ENCODE measurements around the gene REL.
"Not testable (repeated sequence)": the region's sequence is repeated elsewhere in the genome, so short reads cannot be mapped to it uniquely, and the experiment has no call there.

Gene REL

DNA sequence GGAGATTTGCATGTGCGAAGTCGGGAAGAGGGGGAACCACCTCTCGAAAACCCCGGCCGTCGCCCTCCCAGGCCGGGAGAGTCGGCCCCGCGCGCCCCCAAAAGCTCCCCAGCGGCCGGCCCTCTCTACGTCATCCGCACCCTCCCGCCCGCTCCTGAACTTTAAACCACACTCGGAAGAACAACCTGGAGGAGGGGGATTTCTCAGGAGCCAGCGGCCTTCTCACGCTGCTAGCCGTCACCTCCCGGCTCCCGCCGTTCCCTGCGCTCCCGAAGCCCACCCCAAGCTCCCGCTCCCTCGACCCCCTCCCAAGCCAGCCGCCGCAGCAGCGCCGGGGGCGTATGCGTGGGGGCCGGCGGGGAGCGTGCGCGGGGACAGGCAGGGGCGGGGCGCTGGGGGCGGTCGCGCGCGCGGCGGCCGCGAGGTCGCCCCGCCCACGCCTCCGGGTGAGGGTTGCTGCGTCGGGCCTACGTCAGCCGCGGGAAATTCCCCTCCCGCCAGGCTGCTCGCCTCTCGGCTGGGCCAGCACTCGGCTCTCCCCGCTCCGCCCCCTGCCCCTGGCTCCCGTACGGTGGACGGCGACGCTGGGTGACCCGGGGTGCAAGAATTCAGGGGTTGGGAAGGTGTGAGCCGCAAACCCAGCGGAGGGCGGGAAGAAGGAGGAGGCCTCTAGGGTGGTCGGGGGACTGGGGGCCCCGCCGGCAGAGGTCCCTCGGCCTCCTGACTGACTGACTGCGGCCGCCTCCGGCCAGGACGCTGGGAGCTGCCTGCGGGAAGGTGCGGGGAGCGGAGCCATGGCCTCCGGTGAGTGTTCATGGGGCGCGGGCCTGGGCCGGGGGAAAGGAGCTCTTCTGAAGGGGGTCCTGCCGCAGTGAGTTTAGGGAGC is at the start of gene REL:
Gene REL, plus strand, starts transcription at position 528 of the 886 bp plus-strand sequence. Its CDS starts 267 bp downstream, at position 795.
- peak; percentile 67 for DNase-seq

DNA sequence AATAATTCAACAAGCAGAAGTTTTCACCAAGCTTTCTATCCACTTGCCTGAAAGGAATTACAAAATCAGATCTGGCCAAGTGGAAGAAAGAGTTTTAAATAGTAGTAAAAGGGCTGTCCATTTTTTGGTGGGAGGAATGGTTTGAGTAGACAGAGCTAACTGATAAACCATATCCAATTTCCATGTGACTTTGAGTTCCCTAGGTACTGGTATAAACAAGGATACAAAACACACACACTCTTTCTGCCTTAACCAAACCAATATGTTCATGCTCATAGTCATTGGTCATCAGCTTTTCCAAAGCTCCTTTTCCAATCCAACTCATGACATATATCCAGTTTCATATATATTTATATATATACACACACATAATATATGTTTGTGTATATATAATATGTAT is 49.5 kb upstream of the REL start:
- DNase-seq, result no peak

DNA sequence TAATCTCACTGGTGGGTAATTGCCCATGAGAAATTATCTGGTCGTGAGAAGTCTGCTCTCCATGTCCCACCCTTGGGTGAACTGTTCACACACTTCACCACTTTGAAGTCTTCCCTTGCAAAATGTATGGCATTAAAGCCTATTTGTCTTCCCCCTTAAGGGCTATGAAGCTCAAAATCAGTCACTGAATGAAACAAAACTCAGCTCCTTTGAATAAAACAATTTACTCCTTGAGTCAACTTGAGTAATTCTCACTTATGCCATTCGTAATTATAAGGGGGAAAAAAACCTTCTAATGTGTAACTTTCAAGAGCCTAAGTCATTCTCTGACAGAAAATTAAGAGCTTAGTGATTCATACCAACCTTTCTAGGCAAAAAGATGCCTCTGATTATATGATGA is 48.8 kb upstream of the REL start:
- no peak for DNase-seq

DNA sequence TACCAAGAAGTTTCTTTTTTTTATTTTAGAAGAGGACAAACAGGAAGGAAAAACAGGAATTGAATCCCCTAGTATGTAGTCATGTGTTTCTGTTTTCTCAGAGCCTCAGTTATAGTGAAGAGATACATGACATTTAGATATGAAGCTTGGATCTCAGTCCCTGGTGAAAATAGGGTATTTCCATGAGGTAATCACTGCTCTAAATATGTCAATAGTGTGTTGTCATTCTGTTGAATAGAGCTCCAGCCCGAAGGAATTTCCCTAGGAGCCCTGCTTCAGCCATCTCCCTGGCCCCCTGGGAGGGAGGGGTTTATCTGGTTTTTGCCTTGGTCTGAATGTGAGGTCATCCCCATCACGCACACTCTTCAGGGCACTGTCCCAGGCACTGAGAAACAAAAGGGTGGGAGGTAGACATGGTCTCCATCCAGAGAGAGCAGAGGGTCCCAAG is 47.1 kb upstream of the REL start:
- DNase-seq, result no peak

DNA sequence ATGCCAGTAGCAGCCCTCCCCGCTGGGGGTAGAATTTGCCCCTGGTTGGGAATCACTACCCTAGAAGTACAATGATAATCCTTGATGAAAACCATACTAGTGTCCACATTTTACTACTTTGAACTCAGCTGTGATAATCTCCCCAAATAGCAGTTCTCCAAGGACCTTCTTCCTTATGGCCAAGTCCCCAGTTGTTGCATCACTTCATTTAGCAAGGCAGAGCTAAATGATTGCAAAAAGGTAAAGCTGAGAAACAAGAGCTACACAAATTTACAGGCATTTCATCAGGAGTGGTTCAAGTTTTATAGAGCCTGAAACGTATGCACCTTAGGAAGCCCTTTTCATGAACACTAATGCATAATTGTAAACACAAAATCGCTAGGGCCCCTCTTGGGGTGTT is 44.9 kb upstream of the REL start:
- no peak for DNase-seq

DNA sequence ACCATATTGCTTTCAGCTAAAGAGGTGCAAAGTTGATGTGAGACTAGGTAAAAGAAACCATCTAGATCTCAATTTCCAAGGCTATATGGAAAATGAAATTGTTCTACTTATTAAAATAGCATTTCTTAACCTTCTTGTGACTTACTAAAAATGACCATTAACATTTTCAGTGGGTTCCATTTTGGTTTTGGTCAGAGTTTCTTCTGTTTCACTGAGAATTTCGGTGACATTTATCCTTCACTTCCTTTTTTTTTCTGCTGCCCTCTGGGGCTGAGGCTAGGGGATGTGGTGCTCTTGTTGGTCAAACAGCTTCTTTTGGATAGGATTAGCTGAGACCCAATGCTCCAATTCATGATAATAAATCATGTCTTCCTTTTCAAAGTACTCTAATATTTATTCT is 44.3 kb upstream of the REL start:
- DNase-seq, result no peak

DNA sequence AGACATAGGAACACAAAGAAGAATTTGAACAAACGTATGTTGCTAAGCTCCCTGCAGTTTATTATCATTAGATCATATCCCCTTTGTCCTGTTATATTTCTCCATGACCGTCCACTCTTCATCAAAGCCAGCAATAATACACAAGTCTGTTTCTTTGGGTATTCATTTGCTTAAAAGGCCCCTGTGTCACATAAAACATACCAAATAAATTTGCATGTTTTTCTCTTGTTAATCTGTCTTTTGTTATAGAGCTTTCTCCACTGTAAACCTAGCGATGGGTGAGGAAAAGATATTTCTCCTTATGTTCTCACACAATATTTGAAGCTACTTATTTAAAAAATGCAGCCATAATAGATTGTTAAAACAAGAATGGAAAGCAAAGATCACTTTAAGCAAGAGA is 42.9 kb upstream of the REL start:
- DNase-seq, result no peak

DNA sequence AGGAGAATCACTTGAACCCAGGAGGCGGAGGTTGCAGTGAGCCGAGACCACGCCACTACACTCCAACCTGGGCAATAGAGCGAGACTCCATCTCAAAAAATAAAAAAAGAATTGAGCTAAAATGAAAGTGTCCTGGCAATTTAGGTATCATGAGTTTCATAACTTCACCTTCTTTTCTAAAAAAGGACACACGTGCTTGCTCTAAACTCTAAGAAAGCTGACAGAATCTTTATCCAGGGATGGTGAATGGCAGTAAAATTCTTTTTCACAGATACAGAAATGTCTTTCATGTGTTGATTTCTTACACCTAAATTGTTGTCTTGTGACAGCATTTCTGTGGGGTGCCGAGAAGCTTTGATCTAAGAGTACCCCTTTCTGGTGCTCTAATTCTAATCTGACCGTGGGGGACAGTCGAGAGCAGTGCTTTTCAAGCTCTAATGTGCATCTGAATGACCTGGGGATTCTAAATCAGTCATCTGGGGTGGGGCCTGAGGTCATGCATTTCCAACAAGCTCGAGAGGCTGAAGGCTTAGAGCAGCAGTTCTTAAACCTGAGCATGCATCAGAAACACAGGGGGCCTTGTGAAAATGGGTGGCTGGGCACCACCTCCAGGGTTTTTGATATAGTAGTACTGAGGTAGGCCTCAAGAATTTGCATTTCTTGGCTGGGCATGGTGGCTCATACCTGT is 42.1 kb upstream of the REL start:
- DNase-seq, result no peak

DNA sequence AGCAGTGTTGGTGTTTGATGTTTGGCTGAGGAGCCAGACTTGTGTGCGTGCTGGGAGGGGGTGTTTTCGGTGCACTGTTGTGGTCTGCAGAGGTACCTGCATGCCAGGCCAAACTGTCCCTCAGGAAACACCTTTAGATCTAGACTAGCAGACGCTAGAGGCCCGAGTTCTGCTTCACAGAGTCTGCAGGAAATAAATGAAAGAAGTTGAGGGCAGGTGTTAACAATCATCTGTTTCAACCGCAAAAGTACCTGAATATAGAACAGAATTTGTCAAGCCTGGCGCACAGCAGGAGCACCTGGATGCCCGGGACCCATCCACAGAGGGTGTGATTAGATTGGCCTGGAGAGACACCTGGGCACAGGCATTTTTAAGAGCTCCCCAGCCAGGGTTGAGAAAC is 40.5 kb upstream of the REL start:
- DNase-seq, result no peak

DNA sequence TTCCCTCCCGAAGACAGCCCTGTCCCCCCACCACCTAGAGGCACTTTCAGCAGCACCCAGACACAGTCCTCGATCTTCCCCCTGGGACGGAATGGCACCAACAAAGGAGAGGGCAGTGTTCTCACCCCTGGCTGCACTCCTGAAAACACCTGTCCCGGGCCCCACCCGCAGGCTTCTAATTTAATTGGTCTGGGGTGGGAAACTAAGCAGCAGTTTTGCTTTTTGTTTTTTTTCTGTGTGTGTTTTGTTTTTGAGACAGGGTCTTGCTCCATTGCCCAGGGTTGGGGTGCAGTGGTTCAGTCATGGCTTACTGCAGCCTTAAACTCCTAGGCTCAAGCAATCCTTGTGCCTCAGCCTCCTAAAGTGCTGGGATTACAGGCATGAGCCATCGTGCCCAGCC is 38.4 kb upstream of the REL start:
- no peak for DNase-seq

DNA sequence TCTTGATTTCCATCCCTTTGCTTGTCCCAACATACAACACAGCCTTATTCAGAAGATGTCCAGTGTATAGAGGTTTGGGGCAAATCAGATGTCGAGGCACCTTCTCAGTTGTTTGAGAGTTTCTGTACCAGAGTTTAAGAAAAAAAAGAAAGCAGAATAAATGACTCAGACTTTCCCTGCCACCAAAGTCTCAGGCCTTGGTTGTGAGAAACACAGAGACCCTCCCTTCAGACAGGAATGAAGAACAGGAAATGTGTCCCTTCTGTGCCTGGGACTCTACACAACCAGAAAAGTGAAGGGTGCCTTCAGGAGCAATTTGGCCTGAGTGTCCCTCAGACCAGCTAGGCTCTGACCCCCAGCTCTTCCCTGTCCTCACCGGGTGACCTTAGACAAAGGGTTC is 37.3 kb upstream of the REL start:
- DNase-seq, result no peak

DNA sequence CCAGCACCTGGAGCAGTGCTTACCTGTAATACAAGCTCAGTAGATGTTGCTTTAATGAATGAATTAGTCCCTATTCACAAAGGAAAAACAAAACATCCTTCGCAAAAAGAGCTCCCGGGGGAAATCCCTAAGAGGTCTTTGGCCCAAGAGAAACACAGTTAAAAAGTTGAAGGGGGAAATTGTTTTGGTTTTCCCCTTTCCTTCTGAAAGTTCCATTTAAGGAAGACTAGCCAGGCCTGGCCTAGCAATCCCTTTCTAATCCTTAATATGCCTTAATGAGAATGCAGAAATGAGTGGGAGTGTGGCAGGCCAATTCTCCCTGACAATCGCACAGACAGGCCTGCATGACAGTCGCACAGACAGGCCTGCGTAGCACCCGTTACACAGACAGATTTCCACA is 33.5 kb upstream of the REL start:
- no peak for DNase-seq

DNA sequence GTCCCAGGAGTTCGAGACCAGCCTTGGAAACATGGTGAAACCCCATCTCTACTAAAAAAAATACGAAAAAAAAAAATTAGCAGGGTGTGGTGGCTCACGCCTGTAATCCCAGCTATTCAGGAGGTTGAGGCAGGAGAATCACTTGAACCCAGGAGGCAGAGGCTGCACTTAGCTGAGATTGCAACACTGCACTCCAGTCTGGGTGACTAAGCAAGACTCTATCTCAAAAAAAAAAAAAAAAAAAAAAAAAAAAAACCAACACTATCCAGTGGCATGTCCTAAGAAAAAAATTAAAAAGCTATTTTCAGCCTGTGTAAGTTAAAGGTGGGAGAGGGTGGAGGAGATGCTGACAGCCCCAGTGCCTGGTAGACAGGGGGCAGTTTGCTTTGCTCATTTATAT is 32.2 kb upstream of the REL start:
- DNase-seq, result no peak

DNA sequence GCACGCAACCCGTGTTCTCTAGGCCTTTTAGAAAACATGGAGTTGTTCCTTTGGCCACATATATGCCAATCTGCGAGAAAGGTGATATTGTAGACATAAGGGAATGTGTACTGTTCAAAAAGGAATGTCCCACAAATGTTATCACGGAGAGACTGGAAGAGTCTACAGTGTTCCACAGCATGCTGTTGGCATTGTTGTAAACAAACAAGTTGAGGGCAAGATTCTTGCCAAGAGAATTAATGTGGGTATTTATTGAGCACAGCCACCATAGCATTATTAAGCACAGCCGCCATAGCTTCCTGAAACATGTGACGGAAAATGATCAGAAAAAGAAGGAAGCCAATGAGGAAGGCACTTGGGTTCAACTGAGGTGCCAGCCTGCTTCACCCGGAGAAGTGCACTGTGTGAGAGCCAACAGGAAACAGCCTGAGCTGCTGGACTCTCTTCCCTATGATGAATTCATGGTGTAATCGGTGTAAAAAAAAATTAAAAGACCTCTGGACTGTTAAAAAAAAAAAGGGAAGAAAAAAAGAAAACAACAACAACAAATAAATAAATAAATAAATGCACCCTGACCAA is 29.0 kb upstream of the REL start:
- DNase-seq, result no peak

DNA sequence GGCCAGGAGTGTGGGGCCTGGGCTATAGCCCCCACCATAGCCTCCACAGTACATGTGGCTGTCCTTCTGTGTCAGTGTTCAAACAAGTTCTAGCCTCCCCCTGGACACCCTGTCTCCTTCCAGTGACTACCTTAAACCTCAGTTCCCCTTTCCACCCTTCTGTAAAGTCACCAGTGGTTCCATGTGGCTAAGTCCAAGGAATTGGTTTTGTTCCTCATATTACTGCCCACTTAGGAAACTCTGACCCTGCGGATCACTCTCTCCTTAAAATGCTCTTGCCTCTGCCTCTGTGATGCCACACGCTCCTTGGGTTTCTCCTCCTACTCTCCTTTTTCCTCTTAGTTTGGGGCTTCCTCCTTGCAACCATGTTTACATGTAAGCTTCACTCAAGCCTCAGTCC is 27.8 kb upstream of the REL start:
- DNase-seq, result no peak

DNA sequence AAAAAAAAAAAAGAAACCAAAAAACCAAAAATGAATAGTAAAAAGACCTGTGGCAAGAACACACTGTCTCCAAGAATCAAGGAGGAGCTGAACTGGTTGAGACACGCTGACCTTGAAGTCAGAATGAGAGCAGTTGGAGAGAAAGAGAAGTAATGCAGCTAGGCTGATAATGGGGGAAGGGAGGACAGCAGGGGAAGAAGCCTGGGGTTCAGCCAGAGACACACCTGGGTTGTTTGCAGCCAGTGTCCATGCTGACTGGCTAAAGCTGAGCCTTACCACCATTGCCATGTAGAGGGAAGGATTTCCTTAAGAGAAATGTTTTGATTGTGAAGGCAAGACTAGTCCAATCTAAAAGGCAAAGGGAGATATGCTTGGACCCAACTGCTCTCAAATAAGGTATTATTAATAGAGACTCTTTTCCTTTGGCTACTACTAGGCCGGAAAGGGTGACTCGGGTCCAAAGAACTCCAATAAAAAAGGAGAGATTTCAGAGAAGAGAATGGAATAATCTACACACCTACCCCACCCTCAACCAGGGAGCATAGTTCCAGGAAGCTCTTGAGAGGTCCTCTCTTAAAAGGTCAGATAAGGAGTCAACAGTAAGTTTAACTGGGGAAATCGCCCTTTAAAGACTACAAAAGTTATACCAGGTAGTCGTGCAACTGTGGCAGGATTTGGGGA is 25.2 kb upstream of the REL start:
- no peak for DNase-seq

DNA sequence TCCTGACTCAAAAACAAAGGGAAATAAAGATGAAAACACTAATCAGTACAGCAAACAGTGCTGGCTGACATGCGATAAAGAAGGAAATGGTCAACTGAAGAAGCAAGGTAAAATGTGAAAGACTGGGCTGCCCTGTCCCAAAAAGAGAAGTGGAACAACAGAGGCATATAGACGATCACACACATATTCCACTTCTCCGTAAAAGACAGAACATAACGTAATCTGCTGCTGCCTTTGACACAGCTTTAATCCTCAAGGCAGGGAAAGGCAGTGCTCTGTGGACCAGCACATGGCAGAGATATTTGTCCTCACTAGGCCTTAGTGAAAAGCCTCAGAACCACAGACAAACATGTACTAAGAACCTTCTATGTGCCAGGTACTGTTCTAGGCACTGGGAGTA is 24.3 kb upstream of the REL start:
- no peak for DNase-seq

DNA sequence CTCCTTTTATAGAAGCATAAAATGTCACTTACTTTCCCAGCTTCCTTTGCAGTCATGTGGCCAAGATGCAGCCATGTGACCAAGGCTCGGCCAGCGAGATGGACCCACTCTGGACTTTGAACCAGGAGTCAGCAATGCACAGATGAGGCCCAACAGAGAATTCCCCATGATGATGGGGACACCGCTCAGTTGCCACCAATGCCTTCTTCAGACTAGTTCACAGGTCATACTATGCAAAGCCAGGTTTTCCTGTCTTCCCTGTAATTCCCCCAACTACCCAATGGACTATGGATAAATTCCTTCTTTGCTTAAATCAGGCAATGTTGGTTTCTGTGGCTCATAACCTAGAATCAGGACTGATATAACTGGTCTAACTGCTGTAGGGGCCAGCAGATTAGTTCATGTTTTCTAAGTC is 22.5 kb upstream of the REL start:
- no peak for DNase-seq

DNA sequence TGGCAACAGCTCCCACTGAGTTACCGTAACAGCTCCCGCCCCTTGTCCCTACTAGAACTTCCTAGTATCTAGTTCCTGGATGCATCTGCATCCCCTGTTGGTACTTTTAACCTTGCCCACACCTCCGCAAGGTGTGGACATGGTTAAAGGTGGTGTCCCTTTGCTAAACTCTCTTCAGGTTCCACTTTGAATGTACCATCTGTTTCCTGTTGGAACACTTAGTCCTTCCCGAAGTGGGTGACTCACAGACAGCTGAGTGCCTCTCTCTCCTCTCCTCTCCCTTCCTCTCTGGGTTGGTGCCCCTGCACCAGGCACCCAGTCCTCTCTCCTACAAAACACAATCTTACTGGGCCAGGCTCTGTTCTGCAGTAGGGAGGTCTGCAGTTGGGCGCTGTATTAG is 19.6 kb upstream of the REL start:
- no peak for DNase-seq

DNA sequence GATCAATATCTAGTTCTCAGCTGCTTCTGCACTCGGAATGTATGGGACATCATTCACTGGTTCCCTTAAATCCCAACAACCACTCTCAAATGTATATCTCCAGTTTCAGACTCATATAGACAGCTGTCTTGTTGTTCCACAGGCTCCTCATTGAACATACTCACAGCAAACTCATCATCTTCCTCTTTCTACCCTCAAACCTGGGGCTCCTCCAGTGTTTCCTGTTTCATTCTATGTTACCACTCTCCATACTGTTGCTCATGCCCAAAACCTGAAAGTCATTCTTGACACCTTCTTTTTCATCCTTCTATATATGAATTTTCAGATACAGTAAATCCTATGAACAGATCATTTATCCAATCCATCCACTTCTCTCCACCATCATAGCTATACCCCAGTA is 18.7 kb upstream of the REL start:
- no peak for DNase-seq

DNA sequence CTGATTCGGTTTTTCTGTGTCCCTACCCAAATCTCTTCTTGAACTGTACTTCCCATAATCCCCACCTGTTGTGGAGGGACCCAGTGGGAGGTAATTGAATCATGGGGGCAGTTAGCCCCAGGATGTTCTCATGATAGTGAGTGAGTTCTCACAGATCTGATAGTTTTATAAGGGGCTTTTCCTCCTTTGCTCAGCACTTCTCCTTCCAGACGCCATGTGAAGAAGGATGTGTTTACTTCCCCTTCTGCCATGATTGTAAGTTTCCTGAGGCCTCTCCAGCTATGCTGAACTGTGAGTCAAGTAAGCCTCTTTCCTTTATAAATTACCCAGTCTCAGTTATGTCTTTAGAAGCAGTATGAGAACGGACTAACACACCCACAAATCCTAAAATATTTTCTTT is 16.0 kb upstream of the REL start:
- not testable (repeated sequence) for DNase-seq

DNA sequence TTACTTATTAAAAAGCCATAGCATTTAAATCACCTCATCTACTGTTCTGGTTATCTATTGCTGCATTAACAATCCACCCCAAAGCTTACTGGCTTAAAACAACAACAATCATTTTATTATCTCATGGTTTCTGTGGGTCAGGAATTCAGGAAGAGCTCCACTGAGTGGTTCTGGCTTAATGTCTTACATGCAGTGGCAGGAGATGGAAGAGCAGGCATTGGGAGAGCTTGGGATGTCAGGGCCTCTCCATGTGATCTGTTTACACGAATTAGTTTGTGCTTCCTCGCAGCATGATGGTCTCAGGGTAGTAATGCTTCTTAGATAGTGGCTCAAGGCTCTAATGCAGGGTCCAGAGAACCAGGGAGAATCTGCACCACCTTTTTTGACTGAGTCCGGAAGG is 14.4 kb upstream of the REL start:
- DNase-seq, result no peak

DNA sequence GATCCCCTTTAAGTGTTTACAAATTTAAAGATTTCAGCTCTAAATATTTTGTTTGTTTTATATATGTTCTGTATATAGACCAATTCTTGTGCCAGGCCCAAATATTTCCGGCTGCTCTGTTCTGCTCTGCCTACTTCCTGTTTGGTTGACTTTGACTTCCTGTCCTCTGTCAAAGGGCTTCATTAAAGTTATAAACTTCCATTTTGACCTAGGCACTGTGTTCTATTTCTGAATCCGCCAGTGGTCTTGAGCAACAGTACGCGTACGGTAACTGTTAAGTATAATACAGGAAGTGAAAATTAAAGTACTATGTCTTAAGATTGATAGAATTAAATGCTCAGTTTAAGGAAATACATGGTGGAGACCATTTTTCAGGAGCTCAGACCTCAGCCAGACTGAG is 13.5 kb upstream of the REL start:
- DNase-seq, result no peak

Measured in DMS79 treated with DMSO at 0.1 percent for 48 hours (cell line).